Measurements from ENCODE around the gene SMIM33.
"Not testable (repeated sequence)": the region's sequence is repeated elsewhere in the genome, so short reads cannot be mapped to it uniquely, and the experiment has no call there.

Gene SMIM33
- 0.31 to 0.35 reads per million in 2 donors for total RNA-seq

DNA sequence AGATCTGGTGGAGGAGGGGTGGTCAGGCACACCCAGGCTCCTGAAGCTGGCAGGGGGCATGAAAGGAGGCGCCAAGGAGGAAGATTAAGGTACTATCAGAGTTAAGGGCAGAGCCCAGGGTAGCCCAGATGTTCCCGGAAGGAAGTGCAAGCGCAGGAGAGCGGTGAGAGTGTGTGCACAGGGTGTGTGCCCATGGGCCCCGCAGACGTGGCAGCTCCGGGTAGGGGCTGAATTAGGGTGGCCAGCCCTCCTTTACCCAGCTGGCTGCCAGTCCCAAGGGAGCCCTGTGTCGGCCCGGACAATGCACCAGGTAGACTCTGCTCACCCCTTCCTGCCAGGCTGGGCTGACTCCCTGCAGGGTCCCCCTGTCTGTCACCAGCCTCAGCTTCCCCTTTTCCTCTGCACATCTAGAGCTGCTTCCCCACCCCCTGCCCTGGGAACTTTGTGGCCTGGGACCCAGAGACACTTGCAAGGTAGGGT is at the start of gene SMIM33:
TSS of gene SMIM33 (plus strand) at position 184 of the 480 bp plus-strand sequence. CDS start at position 302, 118 bp downstream.
- DNase-seq, result no peak

GRCh38 chr5:139422307-139422893 is 48.4 kb upstream of the SMIM33 start:
- DNase-seq, result no peak

- DNase-seq, result no peak
These were observed 45.3 kb upstream of the SMIM33 start for GRCh38 chr5:139425497-139425896.

- no peak for DNase-seq
These were observed 44.5 kb upstream of the SMIM33 start for GRCh38 chr5:139426203-139426885.

DNA sequence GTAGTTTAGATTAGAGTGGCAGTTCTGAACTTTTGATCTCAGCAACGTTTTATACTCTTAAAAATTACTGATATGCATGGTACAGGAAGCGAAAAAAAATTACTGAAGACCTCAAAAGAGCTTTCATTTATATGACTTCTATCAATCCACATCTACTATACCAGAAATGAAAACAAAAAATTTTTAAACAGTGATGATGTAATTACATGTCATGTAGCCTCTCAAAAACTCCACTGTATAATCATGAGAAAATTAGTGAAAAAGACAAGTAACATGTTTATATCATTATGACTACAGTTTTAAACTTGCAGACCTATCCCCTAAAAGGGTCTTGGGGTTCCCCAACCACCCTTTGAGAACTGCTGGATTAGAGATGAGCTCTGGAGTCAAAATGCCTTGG is 40.8 kb upstream of the SMIM33 start:
- no peak for DNase-seq

- DNase-seq, result no peak
These were observed 39.1 kb upstream of the SMIM33 start for GRCh38 chr5:139431706-139432105.

DNA sequence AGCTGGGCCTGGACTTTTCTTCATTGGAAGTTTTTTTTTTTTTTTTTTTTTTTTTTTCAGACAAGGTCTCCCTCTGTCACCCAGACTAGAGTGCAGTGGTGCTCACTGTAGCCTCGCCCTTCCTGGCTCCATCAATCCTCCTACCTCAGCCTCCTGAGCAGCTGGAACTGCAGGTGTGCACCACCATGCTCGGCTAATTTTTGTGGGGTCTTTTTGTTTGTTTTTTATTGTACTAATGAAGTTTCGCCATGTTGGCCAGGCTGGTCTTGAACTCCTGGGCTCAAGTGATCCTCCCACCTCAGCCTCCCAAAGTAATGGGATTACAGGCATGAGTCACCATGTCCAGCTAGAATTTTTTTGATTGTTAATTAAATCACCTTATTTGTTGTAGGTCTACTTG is 35.1 kb upstream of the SMIM33 start:
- no peak for DNase-seq

GRCh38 chr5:139438707-139439012 is 32.1 kb upstream of the SMIM33 start:
- no peak for DNase-seq

- DNase-seq, result peak; percentile 72
These were observed 31.5 kb upstream of the SMIM33 start, which contains the start of gene DNAJC18 for GRCh38 chr5:139439013-139439903. Gene DNAJC18, minus strand, starts transcription at chr5:139439525. Its CDS starts 80 bp downstream, at chr5:139439445.

DNA sequence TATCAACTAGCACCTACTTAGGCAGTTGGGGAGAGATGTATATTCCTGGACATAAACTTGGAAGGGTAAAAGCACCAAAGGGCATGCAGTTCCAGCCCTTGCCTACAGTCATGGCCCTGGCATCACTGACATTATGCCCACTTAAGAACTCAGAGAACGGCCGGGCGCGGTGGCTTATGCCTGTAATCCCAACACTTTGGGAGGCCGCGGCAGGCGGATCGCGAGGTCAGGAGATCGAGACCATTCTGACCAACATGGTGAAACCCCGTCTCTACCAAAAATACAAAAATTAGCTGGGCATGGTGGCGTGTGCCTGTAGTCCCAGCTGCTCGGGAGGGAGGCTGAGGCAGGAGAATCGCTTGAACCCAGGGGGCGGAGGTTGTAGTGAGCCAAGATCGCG is 30.4 kb upstream of the SMIM33 start:
- not testable (repeated sequence) for DNase-seq

DNA sequence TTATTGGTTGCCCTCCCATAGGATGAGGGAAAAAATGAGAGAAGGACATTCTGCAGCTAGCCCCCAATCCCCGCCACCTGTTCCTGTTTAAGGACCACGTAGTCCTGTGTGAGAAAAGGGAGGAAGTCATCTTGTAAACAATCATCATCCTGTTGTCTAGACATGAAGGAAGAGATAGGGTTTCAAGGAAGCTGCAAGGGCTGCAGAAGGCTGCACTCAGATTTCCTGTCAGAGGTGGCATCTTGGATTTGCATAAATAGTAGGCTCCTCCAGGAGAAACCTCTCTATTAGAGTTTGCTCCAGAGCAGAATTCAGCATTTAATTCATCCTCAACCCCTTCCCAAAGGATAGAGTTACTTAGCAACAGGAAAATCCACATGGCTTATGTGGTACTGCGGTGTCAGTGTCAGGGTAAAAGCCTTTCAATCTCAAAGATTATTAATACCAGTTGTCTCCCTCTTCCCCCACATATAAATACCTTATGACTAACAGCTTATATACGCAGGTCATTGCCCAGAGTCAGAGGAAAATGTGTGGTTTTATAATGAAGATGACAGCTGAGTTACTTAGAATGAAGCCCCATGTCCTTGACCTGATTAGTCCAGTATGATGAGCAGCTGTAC is 26.9 kb upstream of the SMIM33 start:
- no peak for DNase-seq

DNA sequence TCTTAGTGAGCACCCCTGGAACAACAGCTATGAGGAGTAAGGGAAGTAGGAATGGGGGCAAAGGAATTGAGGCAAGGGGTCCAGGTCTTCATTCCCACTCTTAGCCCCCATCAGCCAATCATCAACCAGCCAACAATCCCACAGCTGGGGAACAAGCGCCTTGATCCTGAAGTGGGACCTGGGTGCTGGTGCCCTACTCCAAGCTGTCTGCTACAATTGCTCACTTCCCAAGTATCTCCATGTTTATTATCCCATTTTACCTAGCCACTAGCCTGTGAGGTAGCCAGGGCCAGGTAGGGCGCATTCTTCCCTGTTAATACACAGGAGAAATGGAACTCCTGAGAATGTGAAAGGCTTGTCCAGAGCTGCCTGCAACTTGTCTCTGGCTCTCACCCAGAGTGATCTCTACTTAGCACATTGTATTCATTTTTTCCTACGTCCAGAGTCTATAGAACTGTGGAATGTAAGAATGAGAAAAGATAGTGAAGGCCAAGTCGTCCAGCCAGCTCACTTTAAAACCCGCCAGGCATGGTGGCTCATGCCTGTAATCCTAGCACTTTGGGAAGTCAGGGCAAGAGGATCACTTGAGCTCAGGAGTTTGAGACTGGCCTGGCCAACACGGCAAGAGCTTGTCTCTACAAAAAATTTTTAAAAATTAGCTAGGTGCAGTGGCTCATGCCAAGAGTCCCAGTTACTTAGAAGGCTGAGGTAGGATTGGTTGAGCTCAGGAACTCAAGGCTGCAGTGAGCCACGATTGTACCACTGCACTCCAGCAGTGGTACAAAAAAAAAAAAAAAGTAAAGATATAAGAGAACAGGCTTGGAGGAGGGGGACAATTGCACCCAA is 25.3 kb upstream of the SMIM33 start:
- no peak for DNase-seq

DNA sequence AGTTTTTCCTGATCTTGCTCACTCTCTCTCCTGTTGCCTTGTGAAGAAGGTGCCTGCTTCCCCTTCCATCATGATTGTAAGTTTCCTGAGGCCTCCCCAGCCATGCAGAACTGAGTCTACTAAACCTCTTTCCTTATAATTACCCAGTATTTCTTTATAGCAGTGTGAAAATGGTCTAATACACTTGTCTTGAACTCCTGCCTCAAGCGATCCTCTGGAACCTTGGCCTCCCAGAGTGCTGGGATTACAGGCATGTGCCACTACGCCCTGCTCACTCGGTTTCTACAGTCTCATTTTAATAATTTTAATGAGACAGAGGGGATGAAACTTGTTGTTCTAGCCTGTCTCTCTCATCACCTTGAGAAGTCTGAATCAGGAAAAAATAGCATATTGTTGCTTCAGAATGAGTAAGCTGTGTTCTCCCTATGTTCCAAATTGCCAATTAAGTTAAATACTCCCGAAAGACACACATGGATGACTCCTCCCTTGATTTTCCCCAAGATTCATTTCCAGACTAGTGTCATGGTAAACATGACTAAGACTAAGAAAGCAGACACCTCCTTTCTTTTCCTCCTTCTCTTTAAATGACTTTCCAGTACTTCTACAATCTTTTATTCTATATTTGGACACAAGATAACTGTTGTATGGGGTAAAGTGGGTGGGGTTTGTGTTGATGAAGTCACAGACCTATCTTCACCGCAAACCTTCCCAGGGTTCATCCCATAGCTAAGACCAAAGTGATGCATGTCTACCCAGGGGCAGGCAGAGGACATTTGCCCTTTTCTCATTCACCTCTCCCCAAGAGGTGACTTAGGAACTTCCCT is 23.6 kb upstream of the SMIM33 start:
- DNase-seq, result no peak

DNA sequence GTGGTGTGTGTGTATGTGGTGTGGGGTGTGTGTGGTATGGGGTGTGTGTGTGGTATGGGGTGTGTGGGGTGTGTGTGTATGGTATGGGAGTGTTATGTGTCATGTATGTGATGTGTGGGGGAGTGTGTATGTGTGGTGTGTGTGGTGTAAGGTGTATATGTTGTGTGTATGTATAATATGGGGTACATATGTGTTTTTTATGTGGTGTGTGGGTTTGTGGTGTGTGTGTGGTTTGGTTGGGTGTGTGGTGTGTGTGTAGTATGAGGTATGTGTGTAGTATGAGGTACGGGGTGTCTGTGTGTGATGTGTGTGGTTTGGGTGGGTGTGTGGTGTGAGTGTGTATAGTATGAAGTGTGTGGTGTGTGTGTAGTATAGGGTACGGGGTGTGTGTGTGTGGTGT is 19.6 kb upstream of the SMIM33 start:
- no peak for DNase-seq

DNA sequence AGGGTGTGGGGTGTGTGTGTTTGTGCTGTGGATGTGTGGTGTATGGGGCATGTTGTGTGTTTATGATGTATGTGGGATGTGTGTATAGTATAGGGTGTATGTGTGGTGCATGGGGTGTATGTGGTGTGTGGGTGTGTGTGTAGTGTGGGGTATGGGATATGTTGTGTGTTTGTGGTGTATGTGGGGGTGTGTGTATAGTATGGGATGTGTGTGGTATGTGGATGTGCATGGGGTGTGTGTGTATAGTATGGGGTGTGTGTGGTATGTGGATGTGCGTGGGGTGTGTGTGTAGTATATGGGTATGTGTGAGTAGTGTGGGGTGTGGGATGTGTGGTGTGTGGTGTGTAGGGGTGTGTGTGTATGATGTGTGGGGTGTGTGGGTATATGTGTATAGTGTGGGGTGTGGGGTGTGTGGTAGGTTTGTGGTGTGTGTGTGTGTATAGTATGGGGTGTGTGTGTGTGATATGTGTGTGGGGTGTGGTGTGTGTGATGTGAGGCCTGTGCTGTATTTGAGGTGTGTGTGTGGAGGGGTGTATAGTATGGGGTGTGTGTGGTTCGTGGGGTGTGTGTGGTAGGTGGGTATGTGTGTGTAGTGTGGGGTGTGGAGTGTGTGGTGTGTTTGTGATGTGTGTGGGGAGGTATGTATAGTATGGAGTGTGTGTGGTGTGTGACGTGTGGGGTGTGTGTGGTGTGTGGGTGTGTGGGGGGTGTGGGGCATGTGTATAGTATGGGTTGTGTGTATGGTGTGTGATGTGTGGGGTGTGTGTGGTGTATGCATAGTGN is 18.7 kb upstream of the SMIM33 start:
- no peak for DNase-seq

- DNase-seq, result no peak
These were observed 16.9 kb upstream of the SMIM33 start for GRCh38 chr5:139453683-139454567.

- no peak for DNase-seq
These were observed 16.1 kb upstream of the SMIM33 start for GRCh38 chr5:139454568-139455290.

DNA sequence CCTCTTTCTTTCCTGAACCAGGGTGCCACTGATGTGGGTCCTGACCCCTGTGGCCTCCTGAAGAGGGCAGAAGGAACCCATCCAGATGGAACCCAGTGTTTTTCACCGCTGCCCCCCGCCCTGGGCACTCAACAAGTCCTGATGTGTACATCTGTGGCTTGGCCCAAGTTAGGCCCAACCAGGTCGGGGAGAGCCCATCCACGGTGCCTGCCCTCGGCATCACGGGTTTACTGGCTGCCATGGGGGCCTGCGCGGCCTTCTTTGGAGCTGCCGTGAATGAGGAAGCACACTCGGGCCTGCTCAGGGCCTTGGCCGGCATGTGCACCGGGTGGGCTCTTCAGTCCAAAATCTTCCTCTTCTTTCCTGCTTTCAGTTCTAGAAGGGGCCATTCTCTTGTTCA is 14.0 kb upstream of the SMIM33 start:
- DNase-seq, result no peak

DNA sequence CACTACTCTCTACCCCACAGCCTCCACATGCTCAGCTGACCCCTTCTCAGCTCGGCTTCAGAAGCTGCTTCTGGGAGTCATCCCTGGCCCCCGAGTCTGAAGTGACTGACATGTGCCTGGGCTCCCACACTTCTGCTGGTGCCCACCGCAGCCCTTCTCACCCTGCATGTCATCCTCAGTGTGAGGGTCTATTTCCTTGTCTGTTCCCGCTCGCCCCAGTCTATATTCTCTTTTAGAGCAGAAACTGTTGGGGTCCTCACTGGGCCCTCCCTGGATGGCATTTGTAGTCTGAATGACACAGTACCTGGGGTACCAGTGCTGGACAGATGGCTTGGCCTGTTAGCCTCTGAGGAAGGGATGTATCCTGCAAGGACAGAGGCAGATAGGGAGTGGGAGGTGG is 13.6 kb upstream of the SMIM33 start:
- DNase-seq, result no peak
